Astrocyte of the cerebellum (primary cell): ENCODE results near the gene DENND4B.

Experiments
- DNase-seq: peaks from one replicate; pipeline ENCODE4 v3.0.0-alpha.2; 2011; ENCODE audit warnings: low read depth
- H3K4me3 ChIP-seq: 2 replicates; pipeline ENCODE4 v1.5.1; 2011; ENCODE audit warnings: mild to moderate bottlenecking, low read depth, low read length, moderate library complexity
- CTCF ChIP-seq: IDR thresholded peaks from 2 replicates; pipeline ENCODE4 v1.5.1; 2012; ENCODE audit warnings: low read length, low read depth, moderate library complexity, mild to moderate bottlenecking; ENCODE audit errors: missing control alignments
- in situ Hi-C: cut with HindIII; loops from 2 replicates; pipeline ENCODE4 v1.10.0; 2017; ENCODE audit warnings: low sequenced_read_pairs

The DENND4B gene

GRCh38 chr1:153886127-153886526, 60.4 kb downstream of the DENND4B start:
- no peak for DNase-seq
- TF ChIP-seq CTCF, result no peak
- in situ Hi-C loops, result no loop called here
- H3K4me3 ChIP-seq, result no peak overlapping the region

- H3K4me3 ChIP-seq, result no peak overlapping the region
- no peak for DNase-seq
- in situ Hi-C loops, result no loop called here
- TF ChIP-seq CTCF, result no peak
These were observed 63.3 kb downstream of the DENND4B start for GRCh38 chr1:153883223-153883622.

GRCh38 chr1:153882296-153882912, 64.1 kb downstream of the DENND4B start:
- no peak for TF ChIP-seq CTCF
- no peak overlapping the region for H3K4me3 ChIP-seq
- in situ Hi-C loops, result no loop called here
- DNase-seq, result no peak

- in situ Hi-C loops, result no loop called here
- TF ChIP-seq CTCF, result no peak
- H3K4me3 ChIP-seq, result peak overlapping the region; percentile 24
- DNase-seq, result no peak
These were observed 64.8 kb downstream of the DENND4B start for GRCh38 chr1:153881751-153882150.

- TF ChIP-seq CTCF, result no peak
These were observed 65.6 kb downstream of the DENND4B start for GRCh38 chr1:153880962-153881361.

GRCh38 chr1:153880024-153880423, 66.5 kb downstream of the DENND4B start:
- no peak for TF ChIP-seq CTCF
- no peak for DNase-seq
- in situ Hi-C loops, result no loop called here
- no peak overlapping the region for H3K4me3 ChIP-seq

More at GRCh38 chr1:153880962-153881361, 65.6 kb downstream of the DENND4B start:
- DNase-seq, result peak; percentile 84
- peak overlapping the region; percentile 24 for H3K4me3 ChIP-seq
- in situ Hi-C loops, result no loop called here
